Erythroblast (primary cell): ENCODE results near the gene TSTD2.

ENCODE experiments used
- GATA1 ChIP-seq: IDR thresholded peaks from 2 replicates; pipeline ENCODE4 v1.6.1; 2011; ENCODE audit warnings: low read depth, mild to moderate bottlenecking, control low read depth, low read length, moderate library complexity
- POLR2A ChIP-seq: IDR thresholded peaks from 2 replicates; pipeline ENCODE4 v1.6.1; 2011; ENCODE audit warnings: mild to moderate bottlenecking, low read length

- no peak for TF ChIP-seq POLR2A
- no peak for TF ChIP-seq GATA1
Measured at GRCh38 chr9:97572196-97572891, 60.8 kb downstream of the TSTD2 start.
